Muscle layer of duodenum (tissue), 2 donors: ENCODE measurements around the gene USP17L21.
"Not testable (repeated sequence)": the region's sequence is repeated elsewhere in the genome, so short reads cannot be mapped to it uniquely, and the experiment has no call there.

Experiments used
- H3K27ac ChIP-seq: one replicate; pipeline ENCODE4 v1.7.0; 2013; ENCODE audit warnings: mild to moderate bottlenecking, low read length
- H3K27me3 ChIP-seq: one replicate; pipeline ENCODE4 v1.7.0; 2013; ENCODE audit warnings: low read depth, mild to moderate bottlenecking, control low read depth, low read length
- H3K36me3 ChIP-seq, 2 donors: one replicate each; pipeline ENCODE4 v1.7.0; 2013; ENCODE audit warnings: low read length in 2 of 2, control low read depth in 1 of 2, mild to moderate bottlenecking in 1 of 2; ENCODE audit not compliant: insufficient read depth in 2 of 2, control insufficient read depth in 1 of 2
- H3K4me1 ChIP-seq, 2 donors: one replicate each; pipeline ENCODE4 v1.7.0; 2013; ENCODE audit warnings: low read length in 2 of 2, mild to moderate bottlenecking in 2 of 2, control low read depth in 1 of 2, moderate library complexity in 1 of 2; ENCODE audit not compliant: insufficient read depth in 2 of 2, control insufficient read depth in 1 of 2
- H3K4me3 ChIP-seq, 2 donors: one replicate each; pipeline ENCODE4 v1.7.0; 2013; ENCODE audit warnings: low read length in 2 of 2, low read depth in 1 of 2, mild to moderate bottlenecking in 1 of 2
- H3K9me3 ChIP-seq, 2 donors: one replicate each; pipeline ENCODE4 v1.7.0; 2013; ENCODE audit warnings: low read length in 2 of 2, control low read depth in 1 of 2, mild to moderate bottlenecking in 1 of 2; ENCODE audit not compliant: control insufficient read depth in 1 of 2
- donor health status: healthy.

USP17L21 gene

GRCh38 chr4:9267319-9267718 is 4.6 kb downstream of the USP17L21 start, which contains the start of gene USP17L22:
USP17L22 (plus strand) TSS chr4:9267619; CDS start chr4:9267619, 0 bp downstream.
- H3K27me3 ChIP-seq, H3K27ac ChIP-seq, H3K4me1 ChIP-seq, H3K9me3 ChIP-seq, H3K4me3 ChIP-seq, H3K36me3 ChIP-seq: not testable (repeated sequence)

- not testable (repeated sequence) for H3K4me1 ChIP-seq, H3K9me3 ChIP-seq, H3K27ac ChIP-seq, H3K4me3 ChIP-seq, H3K36me3 ChIP-seq, H3K27me3 ChIP-seq
Measured at GRCh38 chr4:9271719-9272118, 9.0 kb downstream of the USP17L21 start.
